Effector CD4-positive, alpha-beta T cell (primary cell): ENCODE measurements around the gene ILKAP.

Source experiments
- DNase-seq: peaks from one replicate; pipeline ENCODE4 v3.0.0-alpha.2; 2020

Gene ILKAP

DNA sequence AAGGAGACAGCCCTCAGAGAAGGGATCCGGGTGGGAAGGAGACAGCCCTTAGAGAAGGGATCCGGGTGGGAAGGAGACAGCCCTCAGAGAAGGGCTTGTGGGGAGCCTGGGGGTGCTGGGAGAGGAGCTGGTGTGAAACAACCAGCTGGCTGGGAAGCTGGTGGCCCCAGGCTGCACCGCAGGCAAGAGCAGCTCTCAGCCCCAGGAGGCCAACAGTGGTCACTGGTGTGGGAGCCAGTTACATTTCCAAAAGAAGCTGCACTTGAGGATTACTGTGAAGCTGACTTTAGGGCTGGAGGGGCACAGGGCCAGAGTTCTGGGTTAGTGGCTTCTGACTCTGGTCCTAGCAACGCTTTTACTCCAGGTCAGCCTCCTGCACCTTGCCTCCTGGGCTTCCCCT, 33.1 kb upstream of the ILKAP start:
- DNase-seq = no peak

DNA sequence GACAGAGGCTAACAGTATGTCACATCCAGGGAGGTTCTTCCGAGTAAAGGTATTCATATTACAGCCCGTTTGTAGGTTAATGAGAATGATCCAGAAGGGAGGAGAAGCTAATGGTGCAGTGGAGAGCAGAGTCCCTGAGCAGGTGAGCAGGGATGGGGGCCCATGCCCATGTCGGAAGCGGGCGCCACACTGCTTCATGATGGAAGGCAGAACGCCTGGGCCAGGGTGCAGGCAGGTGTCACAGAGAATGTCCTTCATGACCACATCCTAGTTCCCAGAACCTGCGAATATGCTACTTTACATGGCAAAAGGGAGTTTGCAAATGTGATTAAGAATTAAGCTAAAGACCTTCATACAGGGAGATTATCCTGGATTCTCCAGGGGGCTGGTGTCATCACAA, 32.4 kb upstream of the ILKAP start:
- no peak for DNase-seq

DNA sequence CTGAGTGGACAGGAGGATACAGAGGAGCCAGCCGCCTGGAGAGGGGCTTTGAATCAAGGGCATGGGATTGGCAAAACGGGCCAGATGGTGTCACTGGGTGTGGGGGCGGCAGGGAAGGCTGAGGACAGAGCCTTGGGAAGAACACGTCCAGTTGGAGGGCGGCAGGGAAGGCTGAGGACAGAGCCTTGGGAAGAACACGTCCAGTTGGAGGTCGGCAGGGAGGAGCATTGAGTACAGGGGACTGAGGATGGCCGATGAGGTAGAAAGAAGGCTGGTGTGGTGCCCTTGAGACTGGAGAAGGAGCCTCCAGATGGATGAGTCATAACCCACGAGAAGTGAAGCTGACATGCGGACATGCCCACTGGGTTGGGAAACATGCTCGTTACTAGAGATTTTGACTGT, 31.8 kb upstream of the ILKAP start:
- no peak for DNase-seq

DNA sequence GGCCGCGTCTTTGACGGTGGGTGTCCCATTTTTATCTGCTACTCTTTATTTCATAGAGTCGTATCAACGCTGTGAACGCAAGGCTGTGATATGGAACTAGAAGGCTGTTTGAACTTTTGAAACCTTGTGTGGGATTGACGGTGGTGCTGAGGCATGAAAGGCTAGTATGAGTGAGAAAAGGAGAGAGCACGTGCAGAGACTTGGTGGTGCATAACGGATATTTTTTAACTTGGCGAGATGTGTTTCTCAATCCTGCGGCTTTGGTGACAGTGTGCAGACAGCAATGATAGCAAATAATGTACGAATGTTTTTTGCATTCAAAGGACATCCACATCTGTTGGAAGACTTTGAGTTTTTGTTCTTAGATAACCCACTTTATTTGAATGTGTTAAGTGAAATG, 30.1 kb upstream of the ILKAP start:
- no peak for DNase-seq

DNA sequence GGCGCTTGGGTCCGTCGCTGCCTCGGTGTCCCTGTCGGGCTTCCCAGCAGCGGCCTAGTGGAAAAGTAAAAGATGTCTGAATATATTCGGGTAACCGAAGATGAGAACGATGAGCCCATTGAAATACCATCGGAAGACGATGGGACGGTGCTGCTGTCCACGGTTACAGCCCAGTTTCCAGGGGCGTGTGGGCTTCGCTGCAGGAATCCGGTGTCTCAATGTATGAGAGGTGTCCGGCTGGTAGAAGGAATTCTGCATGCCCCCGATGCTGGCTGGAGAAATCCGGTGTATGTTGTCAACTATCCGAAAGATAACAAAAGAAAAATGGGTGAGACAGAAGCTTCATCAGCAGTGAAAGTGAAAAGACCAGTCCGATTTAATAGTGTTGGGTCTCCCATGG, 28.3 kb upstream of the ILKAP start:
- DNase-seq = no peak

DNA sequence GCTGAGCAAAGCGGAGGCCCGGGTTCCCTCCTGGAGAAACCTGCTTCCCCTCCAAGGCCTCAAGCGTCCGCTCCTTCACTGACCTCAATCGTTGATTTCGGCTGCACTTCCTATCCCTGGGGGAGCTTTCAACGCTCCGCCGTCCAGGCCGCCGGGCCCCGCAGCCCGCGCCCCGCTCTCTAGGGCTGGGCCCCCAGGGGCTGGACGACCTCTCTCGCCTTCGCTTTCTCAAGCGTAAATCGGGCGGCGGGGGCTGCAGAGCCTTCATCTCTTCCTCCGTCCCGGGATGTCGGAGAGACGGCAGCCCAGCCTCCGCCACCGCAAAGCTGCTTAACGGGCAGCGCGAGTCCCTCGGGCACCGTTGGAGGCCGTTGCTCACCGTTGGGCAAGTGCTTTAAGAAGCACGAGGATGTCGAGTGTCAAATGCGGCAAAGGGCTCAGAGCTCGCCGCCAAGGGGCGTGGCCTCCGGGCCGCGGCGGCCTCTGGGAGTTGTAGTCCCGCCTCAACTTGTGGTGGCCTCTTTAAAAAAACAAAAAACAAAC, 27.8 kb upstream of the ILKAP start:
- peak; percentile 72 for DNase-seq

DNA sequence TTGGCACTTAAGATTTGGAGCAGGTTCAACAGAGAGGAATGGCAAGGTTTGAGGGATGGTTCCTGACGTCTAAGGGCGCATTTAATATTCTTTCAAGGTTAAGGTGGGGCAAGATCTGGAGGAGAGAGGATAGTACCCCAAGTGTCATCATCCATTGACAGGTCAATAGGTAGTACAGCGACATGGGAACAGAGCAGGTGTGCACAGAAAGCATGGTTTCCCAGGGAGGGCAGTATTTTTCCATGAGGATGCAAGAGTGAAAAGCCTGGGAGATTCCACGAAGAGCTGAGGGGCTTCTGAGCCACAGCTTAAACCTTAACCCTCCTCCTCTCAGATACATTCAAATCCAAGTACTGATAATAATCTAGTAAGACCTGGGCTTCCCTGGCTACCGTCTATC, 27.2 kb upstream of the ILKAP start:
- DNase-seq = no peak

DNA sequence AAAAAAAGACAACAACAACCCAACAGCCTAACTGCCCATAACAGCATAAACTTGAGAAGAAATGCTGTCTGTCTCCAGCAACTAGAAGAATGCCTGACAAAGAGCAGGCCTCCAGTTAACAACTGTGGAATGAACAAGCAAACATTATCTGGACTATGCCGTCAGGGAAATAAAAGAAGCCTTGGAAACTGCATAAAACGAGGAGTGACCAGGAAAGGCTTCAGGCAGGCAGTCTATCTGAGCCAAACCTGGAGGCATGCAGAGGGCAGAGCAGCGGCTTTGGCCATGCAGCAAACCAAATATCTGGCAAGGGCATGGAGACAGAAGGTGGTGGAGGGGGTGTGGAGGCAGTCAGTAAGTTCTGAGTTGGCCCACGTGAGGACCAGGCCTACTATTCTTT, 25.2 kb upstream of the ILKAP start:
- no peak for DNase-seq

DNA sequence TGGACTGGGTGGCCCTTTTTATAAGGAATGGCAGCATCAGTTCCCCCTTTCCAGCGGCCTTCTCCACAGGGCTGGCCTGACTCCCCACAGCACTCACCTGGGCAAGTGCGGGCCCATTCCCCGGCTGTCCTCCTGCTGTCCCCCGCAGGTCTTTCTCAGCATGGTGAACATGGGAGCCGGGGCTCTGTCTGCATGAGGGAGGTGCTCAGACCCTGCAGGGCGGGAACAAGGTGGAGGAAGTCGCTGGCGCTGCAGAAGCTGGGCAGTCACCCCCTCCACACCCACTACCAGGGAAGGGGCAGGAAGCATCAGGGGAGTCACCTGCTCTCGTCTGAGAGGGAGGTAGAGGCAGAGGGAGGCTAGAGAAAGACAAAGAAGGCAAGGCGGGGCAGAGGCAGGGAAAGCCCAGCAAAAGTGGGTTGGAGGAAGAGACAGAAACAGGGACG, 24.1 kb upstream of the ILKAP start:
- DNase-seq = no peak

DNA sequence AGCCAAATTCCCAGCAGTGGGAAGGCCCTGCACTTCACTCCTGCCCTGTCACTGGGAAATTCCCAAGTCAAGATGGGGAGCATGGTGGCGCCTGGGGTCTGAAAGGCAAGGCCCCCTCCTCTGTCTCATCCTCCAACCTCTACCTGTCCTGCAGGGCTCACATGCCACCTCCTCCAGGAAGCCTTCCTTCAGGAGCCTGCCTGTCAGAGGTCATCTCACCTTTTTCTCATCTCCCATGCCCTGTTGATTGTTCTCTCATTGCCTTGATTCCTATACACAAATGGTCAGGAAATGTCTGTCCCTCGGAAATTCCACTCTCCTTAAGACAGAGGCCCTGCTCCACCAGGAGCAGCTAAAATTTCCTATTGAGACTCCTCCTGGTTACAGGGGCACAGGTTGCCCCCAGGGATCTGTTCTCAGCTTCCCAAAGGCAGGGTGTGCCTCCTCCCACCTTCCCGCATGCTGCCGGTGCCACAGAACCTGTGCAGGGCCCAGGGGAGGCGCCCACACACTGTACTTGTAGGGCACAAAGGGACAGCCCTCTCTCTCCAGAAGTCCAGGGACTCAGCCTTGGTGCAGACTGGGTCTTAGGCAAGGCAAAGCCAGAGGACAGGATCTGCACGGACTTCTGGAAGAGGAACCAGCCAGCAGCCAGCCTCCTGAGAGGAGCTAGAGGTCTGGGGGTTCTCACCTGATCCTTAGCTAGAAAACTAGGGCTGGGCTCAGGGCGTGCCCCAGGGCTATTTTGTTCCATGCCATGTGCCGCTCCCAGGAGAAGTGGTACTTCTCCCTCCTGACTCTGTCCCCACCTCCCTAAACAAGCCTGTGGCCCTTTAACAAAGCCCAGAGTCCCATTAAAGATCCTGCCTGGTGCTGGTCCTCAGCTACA, 23.4 kb upstream of the ILKAP start:
- no peak for DNase-seq

DNA sequence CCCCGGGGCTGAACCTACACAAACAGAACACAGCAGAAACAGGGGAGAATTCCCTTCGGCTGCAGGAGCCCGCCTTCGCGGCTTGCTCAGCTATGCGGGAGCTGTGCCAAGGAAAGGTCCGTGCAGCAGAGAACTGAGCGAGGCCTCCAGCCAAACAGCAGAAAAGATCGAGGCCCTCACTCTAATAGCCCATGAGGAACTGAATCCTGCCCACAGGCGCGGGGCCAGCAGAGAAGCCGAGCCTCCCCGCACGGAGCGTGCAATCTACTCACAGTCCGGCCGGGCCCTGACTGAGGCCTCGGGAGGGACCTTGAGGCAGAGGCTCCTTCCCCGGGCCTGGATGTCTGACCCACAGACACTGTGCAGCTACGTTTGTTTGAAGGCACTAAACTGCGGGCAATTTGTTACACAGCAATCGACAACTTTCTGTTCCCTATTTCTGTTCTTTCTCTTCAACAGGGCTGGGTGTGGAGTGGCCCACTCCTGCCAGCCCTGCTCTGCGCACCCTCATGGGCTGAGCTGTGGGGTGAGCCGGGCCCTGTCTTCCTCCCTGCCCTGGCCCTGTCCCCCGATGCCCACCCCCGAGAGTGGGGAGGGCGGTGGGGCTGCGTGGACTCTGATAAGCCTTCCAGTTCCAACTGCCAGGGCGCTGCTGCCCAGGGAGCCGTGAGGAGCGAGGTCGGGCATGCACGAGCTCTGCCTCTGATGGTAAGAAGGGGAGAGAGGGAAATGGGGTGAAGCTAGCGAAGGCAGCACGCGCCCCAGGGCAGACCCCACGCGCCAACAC, 22.6 kb upstream of the ILKAP start:
- DNase-seq = no peak

DNA sequence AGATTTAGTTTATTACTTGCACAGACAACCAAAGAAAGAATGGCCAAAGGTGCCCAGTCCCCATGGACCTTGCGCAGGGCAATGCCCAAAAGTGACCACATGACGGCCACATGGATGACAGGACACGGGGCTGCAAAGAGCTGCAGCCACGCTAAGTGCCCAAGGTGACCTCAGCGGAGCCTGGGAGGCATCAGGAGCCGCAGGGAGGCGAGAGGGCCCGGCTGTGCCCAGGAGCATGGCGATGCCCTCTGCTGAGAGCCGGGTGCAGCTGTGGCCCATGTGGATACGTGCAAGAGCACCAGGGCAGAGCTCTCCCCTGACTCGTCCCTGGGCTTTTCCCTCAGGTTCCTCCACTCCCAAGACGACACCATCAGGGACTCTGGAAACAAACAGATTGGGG, 21.6 kb upstream of the ILKAP start:
- DNase-seq = no peak

DNA sequence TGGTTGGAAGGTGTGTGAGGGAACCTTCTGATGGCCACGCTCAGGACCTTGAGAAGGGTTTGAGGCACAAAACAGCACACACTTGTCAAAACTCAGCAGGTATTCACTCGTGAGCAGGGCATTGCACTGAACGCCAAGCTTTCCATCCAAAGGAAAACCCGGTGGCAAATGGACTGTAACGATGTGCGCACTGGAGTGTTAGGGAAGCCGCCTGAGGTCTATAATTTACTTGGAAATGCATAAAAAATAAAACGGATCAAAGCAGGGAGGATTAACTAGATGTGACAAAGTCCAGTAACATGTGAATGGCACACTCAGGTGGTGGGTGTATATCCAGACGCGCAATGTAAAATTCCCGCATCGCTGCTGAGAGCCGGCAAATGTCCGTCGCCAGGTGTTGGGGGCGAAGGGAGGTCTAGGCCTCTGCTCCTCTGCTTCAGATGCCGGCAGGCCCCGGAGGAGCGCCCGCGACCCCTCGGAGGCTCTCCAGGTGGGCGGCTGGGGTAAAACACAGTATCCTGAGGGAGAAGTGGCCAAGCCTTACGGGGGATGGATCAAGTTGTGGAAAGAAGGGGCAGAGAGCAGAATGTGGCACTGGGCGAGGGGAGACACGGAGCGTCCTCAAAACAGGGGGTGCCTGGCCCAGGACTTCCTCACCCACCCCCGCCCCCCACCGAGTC, 21.0 kb upstream of the ILKAP start:
- no peak for DNase-seq

DNA sequence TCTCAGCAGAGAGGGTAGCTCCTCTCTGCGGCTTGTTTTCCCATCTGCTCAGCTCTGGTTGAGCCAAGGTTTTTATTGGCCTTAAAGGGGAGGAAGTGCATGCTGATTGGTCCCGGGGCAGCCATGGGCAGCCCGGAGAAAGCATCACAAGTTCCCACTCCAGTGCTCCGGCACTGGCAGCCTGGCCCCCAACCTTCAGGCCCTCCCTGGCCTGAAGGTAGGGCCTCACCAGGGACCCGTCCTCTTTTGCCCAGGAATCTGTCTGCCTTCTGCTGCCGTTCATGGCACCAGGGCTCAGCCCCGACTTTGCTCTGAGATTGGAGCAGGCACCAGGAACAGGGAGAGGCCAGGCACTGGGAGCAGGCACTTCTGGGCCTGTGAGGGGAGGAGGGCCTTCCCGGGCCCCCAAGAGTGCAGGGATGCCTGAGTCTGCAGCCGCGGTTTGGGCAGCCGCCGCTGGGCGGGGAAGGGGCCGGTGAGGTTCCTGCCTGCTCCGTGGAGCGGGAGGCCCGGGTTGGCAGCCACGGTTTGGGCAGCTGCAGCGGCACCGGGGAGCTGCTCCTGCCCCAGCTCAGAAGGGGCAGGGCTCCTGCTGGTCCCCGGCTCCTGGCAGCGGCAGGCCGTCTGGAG, 17.5 kb upstream of the ILKAP start:
- no peak for DNase-seq

DNA sequence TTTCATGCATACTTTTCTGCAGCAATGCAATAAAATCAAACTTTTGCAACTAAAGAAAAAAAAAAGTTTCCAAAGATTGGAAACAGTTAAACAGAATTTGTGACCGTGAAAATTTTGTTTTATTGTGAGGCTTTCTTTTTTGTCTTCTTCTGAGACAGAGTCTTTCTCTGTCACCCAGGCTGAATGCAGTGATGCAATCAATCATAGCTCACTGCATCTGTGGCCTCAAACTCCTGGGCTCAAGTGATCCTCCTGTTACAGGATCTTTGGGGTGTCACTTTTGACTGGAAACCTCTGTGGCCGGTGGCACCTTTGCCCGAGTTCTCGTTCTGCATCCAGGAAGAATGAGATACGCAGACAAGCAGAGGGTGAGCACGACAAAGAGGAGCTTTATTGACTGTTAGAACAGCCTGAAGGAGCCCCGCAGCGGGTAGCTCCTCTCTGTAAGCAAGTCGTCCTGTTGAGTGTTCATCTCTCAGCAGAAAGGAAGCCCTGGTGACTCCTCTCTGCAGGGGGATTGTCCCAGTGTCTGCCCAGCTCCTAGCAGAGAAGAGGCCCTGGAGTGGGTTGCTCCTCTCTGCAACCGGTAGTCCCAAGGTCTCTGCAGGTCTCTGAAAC, 16.9 kb upstream of the ILKAP start:
- no peak for DNase-seq

DNA sequence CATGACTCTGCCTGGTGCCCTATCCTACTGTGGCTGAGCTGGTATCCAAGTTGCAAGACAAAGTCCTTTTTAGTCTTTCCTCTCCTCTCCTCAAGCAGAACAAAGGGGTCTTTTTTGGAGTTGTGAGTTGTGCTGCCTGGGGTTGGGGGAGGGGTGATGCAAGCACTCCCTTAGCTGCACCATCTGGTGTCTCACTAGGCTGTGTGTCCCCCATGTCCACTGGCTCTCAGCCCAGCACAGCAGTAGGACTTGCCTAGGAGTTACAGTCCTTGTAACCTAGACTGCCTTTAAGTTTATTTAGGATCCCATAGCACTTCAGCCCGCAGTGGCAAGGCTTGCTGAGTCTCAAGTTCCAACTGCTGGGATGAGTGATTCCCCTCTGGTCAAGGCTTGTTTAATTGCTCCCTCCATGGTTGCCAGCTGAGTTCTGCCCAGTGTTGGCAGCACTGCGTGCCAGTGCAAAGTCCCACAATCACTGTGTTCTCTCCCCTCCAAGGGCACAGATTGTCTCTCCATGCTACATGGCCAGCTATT, 13.2 kb upstream of the ILKAP start:
- DNase-seq = no peak

DNA sequence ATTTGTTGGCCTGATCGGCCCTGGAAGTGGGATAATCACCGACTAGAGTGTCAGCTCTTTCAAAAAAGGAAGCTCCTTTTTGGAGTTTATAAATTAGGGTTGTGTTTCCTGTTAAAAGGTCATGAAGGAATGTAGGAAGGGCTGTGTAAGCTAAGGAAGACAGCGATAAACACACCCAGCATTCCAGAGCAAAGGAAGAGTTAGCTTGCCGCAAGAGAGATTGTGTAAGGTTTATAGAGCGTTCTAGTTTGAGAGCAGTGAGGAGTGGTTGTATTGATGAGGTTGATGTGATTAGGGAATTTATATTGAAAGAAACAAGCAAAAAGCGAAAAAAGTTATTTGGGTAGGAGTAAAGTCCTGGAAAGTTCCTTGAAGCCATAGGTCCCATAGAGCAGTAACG, 3.5 kb upstream of the ILKAP start:
- DNase-seq = no peak

DNA sequence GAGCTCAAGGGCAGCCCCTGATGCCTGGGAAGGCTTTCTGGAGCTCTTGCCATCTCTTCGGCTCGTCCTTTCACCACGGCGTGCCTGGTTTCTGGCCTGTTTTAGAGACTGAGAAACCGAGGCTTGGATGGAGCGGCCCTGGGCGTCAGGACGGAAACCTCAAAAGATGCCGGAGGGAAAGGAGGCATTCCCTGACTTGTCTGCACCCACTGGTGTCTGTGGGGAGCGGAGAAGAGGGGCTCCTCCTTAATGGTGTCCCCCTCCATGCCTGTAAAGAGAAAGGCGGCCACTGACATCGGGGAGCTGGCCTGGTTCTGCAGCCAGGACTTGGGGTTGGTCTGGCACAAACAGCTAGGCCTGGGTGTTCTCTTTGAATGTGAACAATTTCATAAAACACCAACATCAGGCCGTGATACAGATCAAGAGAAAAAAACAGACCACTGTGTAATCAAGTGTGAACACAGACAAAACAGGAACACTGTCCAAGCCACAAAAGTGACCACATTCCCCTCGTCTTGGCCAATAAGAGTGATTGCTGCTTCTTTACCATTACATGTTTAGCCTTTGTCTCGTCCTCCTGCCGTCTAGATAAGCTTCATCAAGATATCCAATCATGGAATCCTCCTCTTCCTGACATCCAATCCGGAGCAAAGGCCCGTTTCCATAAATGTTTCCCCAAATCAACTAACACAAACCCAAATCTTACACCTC, 633 bp upstream of the ILKAP start:
- DNase-seq = peak; percentile 7

DNA sequence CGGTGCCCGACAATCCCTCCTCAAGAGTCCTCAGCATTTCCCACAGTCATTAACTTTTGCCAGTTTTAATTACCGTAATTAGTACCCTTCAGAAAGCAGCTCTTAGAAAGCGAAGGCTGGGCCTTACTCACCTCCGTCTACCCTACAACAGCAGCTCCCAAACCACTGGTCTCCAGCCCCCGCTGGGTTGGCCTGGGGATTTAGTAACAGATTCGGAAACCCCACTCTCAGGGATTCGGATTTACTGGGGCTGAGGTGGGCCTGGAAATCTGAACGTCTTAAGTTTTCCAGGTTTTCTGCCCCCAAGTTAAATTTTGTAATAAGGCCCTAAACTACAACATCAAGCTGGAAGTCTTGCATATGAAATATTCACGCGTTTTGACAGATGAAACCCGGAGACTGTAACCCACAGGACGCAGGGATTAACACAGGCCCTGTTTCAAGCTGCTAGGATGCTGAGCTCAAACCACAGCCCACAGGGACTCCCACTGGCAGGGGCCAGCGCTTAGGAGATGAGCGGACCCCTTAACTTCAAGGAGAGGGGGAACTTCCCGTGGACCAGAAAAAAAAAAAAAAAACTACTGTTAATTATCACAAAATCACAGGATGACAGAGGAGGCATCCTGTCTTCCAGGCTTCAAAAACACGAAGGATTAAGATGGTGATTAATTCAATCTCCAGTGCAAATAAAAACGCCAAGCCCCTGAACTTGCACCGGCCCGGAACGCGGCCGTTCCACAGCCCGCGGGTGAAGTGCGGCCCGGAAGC, 985 bp downstream of the ILKAP start:
- no peak for DNase-seq

DNA sequence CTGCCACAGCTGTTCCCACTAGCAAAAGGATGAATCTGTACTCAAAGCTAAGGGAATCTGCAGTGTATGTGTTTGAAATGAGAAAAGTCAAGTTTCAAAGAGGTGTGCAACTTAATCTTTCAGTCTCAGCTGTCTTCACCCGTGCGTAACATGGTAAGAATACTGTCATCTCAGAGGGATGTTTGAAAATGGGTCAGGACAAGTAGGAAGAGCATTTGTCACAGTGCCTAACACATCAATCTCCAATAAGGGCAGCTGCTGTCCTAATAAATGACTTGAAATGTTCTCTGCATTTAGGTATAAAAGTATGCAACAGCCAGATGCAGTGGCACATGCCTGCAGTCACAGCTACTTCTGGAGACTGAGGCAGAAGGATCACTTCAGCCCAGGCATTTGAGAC, 13.1 kb downstream of the ILKAP start:
- DNase-seq = no peak
